ENCODE measurements around the gene C4A. TPM values are rescaled to one million over a fixed set of nuclear protein-coding genes. Genes with fewer than 3 reads are reported as not detected.
A peak's percentile ranks its signal among the peaks of the same experiment; 100 is the strongest.
"Not testable (repeated sequence)": the region's sequence is repeated elsewhere in the genome, so short reads cannot be mapped to it uniquely, and the experiment has no call there.

Gene C4A
- total RNA-seq (2014; rRNA removed; shearing (Covaris generic)) = 0.57 and 1.9 TPM in 2 replicates

DNA sequence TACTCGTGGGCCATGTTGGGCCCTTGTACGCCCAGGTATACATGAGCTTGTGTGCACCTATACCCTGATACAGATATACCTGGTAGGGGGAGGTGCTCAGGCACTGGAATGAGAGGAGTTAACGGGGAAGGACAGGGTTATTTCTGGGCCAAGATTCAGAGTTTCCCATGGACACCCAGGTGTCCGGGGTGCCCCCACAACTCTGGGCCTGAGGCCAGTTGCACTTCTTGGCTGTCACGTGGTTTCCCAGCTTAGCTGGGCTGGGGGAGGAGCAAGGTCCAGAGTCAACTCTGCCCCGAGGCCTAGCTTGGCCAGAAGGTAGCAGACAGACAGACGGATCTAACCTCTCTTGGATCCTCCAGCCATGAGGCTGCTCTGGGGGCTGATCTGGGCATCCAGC lies at the start of gene C4A:
TSS of gene C4A (plus strand) at position 314 of the 400 bp plus-strand sequence. CDS start at position 365, 51 bp downstream.
- not testable (repeated sequence) for DNase-seq (ENCODE audit: low spot score)

DNA sequence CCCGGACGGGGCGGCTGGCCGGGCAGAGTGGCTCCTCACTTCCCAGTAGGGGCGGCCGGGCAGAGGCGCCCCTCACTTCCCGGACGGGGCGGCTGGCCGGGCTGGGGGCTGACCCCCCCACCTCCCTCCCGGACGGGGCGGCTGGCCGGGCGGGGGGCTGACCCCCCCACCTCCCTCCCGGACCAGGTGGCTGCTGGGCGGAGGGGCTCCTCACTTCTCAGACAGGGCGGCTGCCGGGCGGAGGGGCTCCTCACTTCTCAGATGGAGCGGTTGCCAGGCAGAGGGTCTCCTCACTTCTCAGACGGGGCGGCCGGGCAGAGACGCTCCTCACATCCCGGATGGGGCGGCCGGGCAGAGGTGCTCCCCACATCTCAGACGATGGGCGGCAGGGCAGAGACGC lies 49.7 kb upstream of the C4A start:
- not testable (repeated sequence) for DNase-seq (ENCODE audit: low spot score)

GRCh38 chr6:31933537-31933936 lies 48.3 kb upstream of the C4A start:
- DNase-seq (ENCODE audit: low spot score) = no peak

- no peak for DNase-seq (ENCODE audit: low spot score)
Observed at GRCh38 chr6:31935021-31935420, 46.8 kb upstream of the C4A start.

DNA sequence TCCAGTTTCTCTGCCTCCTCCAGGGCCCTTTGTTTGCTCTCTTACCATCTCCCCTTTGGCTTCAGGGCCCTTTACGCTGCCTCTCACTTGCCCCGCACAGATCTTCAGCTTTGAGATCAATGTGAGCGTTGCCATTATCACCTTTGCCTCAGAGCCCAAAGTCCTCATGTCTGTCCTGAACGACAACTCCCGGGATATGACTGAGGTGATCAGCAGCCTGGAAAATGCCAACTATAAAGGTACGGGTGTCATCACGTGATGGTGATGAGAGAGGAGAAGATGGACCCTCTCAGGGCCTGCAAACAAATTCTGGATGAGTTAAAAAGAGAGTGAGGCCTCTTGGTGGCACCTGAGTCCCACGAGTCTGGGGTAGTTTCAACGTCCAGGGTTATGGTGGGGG lies 46.0 kb upstream of the C4A start:
- DNase-seq (ENCODE audit: low spot score) = no peak

DNA sequence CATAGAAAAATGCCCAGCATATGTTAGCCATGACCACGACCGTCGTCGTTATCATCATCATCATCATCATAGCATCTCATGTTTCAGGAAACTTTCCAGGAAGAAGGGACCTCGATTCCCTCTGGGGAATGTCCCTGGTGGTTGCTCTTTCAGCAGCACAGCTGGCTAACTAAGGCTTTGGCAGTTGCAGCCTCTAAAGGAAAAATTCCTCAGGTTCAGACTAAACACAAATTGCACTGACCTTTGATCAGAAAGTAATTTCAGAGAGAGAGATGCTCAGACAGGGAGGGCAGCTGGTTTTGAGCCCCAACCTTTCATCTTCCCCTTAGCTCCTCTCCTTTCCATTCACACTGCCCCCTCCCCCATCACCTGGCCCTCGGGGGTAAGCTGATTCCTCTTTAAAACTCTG lies 41.6 kb upstream of the C4A start:
- DNase-seq (ENCODE audit: low spot score) = no peak

DNA sequence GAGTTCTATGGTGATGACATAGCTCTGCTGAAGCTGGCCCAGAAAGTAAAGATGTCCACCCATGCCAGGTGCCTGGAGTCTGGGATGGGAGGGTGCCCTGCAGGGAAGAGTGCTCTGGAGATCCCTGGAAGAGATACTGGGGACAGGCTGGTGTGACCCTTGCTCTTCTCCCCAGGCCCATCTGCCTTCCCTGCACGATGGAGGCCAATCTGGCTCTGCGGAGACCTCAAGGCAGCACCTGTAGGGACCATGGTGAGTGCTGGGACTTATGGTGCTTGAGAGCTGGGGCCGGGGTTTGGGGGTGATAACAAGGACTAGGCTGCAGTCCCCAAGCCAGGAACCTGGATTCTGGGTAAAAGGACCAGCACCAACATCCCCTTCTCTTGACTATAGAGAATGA lies 38.1 kb upstream of the C4A start:
- no peak for DNase-seq (ENCODE audit: low spot score)

- DNase-seq (ENCODE audit: low spot score) = no peak
Observed at GRCh38 chr6:31945154-31945506, 36.7 kb upstream of the C4A start.

DNA sequence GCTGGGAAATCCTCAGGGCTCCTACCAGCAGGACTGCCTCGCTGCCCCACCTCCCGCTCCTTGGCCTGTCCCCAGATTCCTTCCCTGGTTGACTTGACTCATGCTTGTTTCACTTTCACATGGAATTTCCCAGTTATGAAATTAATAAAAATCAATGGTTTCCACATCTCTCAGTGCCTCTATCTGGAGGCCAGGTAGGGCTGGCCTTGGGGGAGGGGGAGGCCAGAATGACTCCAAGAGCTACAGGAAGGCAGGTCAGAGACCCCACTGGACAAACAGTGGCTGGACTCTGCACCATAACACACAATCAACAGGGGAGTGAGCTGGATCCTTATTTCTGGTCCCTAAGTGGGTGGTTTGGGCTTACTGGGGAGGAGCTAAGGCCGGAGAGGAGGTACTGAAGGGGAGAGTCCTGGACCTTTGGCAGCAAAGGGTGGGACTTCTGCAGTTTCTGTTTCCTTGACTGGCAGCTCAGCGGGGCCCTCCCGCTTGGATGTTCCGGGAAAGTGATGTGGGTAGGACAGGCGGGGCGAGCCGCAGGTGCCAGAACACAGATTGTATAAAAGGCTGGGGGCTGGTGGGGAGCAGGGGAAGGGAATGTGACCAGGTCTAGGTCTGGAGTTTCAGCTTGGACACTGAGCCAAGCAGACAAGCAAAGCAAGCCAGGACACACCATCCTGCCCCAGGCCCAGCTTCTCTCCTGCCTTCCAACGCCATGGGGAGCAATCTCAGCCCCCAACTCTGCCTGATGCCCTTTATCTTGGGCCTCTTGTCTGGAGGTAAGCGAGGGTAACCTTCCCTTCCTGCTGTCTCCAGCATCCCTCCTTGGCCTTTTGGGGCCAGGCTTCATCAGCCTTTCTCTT lies 36.1 kb upstream of the C4A start, which contains the start of gene CFB:
TSS of gene CFB (plus strand) at position 589 of the 863 bp plus-strand sequence. CDS start at position 716, 127 bp downstream.
- peak; percentile 67 for DNase-seq (ENCODE audit: low spot score)

- no peak for DNase-seq (ENCODE audit: low spot score)
Observed at GRCh38 chr6:31946370-31946885, 35.4 kb upstream of the C4A start.

GRCh38 chr6:31947070-31947675 lies 34.7 kb upstream of the C4A start:
- DNase-seq (ENCODE audit: low spot score) = no peak

GRCh38 chr6:31947864-31948263 lies 34.0 kb upstream of the C4A start:
- DNase-seq (ENCODE audit: low spot score) = no peak

DNA sequence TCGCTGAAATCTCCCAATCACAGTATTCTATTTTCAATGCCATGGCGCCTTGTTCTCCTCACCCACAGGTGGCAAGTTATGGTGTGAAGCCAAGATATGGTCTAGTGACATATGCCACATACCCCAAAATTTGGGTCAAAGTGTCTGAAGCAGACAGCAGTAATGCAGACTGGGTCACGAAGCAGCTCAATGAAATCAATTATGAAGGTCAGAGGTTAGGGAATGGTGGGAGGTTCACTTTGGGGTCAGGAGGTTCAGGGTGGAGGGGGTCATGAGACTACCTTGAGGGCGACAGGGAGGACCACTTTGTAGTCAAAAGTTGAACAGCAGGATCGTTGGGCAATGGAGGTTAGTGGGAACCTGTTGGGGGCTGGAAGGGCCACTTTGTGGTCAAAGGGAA lies 33.6 kb upstream of the C4A start:
- DNase-seq (ENCODE audit: low spot score) = no peak

DNA sequence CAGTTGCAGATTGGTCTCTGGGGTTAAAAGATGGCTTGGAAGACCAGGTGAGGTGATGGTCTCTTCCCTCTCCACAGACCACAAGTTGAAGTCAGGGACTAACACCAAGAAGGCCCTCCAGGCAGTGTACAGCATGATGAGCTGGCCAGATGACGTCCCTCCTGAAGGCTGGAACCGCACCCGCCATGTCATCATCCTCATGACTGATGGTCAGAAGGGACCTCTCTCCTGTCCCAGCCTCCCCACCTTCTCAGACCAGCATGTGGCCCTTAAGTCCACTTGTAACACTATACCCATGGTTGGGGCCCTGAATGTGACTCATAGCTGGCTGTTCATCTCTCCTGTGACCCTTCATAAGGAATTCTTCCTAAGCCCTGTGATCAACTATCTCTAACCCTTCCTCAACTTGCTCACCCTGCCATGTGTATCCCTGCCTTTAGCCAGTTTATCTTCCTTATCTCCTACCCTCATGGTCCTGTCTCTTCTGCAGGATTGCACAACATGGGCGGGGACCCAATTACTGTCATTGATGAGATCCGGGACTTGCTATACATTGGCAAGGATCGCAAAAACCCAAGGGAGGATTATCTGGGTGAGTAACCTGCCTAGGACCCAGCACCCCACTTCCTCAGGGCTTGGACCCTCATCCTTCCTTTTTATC lies 33.0 kb upstream of the C4A start:
- no peak for DNase-seq (ENCODE audit: low spot score)

- no peak for DNase-seq (ENCODE audit: low spot score)
Observed at GRCh38 chr6:31949926-31950548, 31.8 kb upstream of the C4A start.

- peak; percentile 79 for DNase-seq (ENCODE audit: low spot score)
Observed at GRCh38 chr6:31952140-31952805, 29.6 kb upstream of the C4A start.

DNA sequence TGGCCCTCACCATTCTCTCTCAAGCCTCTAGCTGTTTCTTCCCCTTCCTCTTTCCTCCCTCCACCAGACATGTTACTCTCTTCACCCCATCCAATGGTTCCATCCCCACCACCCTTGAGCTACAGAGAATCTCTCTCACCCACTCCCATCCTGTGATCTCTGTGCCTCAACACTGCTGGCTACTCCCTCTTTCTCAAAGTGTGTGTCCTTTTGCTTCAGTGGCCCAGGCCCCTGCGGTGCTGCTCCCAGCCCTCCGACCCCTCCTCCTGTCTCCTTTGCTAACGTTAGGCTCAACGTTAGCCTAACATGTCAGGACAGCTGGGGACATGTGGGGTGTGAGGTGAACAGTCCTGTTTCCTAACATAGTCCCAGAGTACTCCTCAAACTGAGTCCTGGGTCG lies 29.0 kb upstream of the C4A start:
- DNase-seq (ENCODE audit: low spot score) = no peak

DNA sequence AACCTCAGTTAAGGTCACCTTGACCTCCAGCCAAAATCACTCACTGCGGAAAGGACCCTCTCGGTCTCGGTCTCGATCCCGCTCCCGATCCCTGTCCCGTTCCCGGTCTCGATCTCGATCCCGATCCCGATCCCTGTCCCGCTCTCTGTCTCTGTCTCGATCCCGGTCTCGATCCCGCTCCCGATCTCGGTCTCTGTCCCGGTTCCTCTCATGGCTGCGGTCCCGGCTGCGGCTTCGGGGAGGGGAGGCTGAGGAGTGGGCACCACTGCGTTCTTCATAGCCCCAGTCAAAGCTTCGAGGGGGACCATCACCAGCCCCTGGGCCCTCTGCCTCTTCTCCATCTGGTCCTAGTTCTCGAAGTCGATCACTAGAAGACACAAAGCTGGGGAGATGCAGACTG lies 27.3 kb upstream of the C4A start:
- no peak for DNase-seq (ENCODE audit: low spot score)

DNA sequence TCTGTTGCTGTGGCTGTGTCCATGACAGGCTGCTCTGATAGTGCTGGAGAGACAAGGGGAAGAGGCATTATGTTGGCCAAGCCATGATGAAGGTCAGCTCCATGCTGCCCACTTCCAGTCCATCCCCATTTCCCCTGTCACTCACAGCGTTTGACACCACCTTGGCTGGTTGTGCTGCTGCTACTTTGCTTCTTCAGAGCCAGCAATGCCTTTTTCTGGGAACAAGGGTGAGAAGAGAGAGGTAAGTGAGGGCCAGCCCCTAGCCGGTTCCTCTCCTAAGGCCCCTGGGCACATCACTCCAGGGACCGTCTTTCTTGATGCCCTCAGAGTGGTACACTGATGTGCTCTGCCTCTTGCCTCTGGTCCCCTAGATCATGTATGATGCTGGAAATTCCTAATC lies 25.1 kb upstream of the C4A start:
- no peak for DNase-seq (ENCODE audit: low spot score)

DNA sequence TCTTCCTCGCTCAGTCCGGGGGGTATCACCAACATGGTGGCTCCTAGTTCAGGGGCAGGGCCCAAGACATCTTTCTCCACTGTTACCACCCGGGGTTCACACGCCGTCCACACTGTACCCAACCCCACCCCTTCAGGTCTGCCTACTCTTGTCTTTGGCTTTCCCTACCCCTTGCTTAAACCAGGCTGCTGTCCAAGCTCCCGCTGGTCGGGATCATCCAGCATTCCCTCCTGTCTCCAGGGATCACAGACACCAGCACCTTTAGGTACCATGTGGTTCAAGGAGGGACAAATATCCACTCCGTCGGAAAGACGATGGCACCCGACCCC lies 23.5 kb upstream of the C4A start:
- DNase-seq (ENCODE audit: low spot score) = peak; percentile 13

Data from HT-29 (cell line).